GM19324 (cell line): Measurements from ENCODE around the gene CACNA1C.

Source experiments
- ATAC-seq: cut with Tn5 transposase; IDR thresholded peaks from one replicate; pipeline ENCODE4 v1.9.1; 2021; ENCODE audit warnings: mild to moderate bottlenecking, moderate library complexity; ENCODE audit not compliant: unreplicated experiment, low FRiP score

The CACNA1C gene

DNA sequence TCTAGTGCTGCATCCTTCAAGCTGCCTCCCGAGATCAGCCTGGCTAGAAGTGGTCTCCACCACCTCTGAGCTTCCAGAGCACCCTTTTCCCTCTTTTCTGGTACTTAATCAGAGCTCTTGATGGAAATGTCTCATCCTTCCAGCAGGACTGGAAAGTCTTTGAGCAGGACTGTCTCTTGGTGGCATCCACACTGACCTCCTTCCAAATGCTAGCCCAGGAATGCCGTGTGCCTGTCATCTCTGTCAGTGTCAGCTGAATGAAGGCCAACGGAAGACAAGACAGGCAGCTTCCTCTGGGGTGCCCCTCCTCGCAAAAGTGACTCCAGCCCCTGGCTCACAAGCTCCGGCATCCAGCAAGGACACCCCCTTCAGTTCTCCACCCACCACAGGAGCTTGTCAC lies 570.7 kb downstream of the CACNA1C start:
- ATAC-seq = no peak

DNA sequence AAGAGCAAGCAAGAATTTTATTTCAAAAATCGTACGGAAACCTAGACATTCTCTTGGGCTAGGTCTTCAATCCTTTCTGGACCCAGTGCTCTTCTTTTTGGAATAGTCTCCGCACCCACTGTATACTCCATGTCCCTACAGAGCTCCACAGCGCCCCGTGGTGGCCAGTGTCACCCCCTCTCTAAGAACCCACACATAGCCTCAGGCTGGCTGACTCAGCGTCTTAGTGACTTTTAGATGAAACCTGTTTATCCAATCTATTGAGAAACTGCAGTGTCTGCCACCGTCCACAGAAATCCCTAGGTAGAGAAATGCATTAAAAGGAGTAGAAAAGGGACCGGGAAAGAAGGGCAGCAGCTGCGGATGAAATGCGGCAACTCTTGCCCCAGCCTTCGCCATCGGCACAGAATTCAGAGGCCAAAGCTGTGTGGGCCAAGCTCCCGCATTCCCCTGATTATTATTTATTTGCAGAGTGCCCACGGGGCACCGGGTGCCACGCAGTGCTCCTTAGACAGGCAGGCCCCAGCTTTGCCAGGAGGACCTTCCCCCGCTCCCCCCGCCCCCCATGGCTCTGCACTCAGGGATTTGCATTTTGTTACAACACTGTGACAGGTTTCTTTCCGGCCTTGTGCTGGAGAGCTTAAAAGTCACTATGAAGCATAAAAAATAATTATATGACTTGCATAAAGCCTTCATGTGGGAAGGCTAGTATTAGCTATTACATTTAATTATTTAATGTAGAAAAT lies 571.9 kb downstream of the CACNA1C start:
- no peak for ATAC-seq

DNA sequence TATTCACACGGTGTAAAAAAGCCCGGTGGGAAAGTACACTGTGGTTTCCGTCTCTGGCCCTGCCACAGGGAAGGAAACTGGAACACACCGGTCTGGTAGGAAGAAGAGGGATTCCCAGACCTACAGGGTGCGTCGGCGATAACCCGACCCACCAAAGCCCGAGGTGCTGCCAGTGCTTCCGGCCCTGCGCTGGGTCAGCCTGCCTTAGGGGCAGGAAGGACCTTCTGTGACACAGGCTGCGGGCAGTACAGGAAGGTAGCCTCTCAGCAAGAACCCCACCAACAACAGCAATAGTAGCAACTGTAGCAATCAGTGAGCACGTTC lies 572.5 kb downstream of the CACNA1C start:
- ATAC-seq = no peak

DNA sequence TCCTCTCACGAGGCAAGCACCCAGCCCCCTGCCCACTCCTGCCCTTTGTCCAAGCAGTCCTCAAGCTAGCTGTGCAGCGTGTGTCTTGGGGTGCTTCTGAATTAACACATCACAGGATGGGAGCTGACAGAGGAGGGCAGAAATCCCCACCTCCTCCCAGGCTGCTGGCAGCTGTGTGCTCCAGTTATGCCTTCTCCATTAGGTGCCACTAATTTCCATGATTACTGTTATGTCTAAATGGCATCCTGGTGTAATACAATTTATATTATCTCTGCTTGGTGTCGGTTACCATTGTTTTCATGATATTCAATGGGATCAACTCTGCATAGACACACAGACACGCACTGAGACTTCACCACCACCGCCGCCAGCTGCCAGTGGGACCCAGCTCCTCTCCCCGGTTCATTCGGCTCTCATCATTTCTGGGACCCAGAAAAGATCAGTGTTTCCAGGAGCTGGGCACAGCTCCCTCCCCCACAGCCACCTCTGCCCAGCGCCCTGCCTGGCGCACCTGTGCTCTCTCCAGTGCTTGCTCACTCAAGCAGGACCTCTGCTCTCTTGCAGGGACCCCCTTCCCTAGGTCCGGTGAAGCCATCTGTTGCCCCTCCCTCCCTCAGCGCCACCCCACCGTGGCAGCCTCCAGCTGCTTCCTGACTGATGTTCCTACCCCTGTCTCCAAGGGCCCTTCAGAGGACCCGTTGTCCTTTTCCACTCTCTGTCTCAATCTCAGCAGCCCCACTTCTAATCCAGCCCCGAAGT lies 574.5 kb downstream of the CACNA1C start:
- no peak for ATAC-seq

DNA sequence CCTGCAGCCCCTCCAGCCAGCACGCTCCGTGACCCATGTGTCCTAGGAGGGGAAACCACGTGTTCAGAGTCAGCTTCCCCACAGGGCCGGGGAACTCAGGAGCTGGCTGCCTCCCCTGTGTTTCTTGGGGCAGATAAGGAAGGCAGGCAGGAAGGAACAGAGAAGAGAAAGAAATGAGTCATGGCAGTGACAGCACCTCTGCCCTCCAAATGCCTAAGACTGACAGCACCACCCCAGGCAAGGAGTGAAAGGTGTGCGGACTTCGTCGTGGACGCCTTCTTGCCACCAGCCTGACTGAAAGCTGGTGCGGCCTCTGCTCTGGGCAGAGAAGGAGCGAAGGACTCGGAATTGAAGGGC lies 575.0 kb downstream of the CACNA1C start:
- ATAC-seq = no peak

DNA sequence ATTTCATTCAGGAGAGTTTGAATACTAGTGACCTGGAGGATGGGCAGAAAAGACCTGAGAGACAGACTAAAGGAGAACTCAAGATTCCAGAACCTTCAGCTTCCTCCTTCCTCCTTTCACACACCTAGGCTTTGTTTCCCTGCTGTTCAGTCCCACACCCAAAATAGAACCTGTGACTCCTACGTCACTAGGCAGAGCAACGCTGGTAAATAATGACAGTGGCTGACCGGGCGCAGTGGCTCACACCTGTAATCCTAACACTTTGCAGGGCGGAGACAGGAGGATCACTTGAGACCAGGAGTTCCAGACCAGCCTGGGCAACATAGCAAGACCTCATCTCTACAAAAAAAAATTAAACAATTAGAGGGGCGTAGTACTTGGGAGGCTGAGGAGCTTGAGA lies 575.6 kb downstream of the CACNA1C start:
- no peak for ATAC-seq

DNA sequence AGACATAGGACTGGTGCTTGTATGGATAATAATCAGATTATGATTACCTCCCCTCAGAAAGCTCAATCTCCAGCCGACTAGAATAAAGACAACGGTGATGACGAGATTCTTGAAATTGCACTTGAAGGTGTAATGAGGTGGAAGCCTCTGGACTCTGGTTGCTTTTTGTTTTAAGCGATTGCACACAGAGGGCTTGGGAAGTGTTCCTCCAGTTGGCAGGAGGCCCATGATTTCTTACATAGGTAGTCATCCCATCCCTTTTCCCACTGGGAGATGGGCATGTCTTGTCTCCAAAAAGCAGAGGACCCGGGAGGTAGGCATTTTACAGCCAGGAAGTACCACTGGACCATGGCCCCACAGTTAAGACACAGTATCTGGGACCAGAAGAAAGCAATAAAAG lies 576.3 kb downstream of the CACNA1C start:
- no peak for ATAC-seq

DNA sequence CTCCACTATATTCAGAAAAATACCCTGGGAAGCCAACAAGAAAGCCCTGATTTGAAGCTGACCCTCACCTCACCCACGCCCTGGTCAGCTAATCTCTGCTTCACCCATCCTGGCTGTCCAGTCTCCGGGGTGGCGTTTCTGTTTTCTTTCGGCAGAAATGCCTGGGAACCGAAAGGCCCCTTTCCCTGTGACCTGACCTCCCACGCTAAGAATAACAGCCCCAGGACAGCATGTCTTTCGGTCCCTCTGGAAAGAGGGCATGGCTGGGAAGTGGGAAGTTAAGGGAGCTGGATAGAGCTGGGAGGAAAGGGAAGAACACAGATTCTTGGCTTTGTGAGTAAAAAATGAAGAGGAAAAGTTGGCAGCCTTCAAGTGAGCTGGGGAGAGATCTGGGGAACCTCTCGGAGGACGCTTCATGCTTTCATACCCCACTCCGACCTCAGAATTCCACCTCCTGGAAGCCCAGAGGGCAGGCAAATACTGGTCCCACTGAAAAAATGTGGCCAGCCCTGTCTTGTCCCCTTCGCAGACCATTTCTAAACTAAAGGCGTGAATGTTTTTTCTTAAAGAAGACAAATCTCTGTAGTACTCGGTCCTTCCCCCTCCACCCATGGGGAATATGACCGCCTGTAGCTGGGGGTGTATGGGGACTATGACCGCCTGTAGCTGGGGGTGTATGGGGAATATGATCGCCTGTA lies 579.0 kb downstream of the CACNA1C start:
- ATAC-seq = no peak

DNA sequence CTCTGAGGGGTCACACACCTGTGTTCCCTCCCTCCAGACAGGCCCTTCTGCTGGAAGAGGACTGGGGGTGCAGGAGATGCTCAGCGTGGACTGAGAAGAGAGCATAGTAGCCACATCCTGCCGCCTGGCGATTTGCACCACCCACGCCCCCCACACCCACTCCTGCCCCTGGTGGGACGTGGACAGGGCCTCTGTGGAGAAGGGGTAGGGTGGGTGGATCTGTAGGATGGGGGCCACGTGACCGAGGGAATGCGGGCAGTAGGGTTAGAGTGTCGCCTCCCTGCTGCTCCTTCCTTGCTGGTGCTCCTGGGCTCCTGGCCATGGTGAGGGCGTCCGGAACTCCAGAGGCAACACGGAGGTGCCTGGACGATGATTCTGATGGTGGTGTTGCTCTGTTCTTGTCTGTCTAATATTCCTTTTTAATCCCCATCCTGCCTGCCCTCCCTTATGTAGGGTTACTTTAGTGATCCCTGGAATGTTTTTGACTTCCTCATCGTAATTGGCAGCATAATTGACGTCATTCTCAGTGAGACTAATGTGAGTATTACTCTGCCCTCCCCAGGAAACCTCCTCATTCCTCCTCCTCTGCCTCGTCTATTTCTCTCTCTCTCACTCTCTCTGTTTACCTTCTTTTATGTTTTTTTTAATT lies 580.5 kb downstream of the CACNA1C start:
- no peak for ATAC-seq

DNA sequence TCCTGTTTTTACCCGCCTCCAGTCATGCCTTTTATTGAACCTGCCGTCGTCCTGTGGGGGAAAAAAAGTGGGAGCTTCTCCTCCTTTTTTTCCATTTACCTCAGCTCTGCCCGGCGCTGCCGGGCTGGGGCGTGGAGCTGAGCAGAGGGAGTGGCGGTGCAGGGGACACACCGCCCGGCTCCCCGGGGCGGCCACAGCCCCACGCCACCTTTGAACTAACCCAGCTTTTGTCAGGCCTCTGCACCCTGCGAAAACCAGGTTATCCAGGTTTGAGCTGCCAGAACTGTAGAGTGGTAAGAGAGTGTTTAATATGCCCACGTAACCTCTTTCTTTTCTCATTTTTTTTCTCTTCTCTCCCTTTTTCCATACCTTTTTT lies 581.0 kb downstream of the CACNA1C start:
- ATAC-seq = no peak

DNA sequence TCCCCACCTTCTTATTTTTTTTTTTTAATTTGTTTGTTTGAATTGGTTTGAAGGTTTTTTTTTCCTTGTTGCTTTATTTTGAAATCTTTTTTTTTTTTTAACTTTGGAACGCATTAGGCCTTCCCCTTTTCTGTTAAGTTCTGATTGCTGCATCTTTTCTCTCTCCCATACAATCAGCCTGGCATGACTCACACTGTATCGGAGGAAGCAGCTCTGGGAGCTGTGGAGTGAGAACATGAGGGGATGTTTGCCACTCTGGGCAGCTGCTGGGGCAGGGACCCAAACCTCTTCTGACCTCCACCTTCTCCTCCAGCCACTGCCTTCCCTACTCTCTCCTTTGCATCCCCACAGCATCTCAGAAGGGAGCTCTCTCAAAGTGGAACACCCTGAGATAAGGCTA lies 581.7 kb downstream of the CACNA1C start:
- ATAC-seq = no peak

DNA sequence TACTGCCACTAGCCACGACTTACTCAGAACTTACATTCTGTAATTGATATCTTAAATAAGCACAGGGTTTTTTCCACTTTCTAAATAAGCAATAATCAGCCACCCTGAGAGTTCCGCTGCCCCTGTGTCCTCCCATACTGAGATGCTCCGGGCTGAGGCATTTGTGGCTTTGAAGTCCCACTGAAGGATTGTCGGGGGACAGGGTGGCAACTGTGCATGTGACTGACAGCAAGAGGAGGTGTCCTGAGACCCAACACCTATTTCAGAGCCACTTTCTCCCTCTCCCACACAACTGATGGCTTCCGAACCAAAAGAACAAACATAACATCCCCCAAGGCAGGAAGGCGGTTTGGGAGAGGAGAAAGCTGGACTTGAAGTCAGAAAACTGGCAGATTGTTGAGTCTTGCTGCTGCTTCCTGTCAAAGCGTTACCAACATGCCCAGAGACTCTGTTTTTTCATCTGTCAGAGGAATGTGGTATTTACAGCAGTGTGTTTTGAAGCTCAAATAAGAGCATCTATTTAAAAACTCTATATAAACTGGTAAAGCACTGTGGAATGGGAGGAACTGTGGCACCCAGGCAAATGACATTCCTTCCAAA lies 584.1 kb downstream of the CACNA1C start:
- ATAC-seq = no peak

DNA sequence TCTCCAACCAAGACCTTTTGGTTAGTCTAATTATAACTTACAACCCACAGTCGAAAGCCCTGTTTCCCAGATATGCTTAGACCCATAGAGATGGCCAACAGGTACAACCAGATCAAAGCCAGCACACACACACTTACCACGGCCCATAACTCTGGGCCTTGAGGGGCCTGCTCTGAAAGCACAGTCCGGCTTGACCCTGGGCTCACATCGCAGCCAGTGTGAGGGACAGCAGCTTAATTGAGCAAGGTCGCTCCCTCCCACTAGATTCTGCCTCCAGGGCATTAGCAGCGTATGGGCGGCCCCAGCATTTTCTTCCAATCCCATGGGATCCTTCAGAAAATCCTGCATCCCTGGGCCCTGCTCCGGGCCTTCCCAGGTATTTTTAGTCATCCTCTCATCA lies 584.6 kb downstream of the CACNA1C start:
- ATAC-seq = no peak

DNA sequence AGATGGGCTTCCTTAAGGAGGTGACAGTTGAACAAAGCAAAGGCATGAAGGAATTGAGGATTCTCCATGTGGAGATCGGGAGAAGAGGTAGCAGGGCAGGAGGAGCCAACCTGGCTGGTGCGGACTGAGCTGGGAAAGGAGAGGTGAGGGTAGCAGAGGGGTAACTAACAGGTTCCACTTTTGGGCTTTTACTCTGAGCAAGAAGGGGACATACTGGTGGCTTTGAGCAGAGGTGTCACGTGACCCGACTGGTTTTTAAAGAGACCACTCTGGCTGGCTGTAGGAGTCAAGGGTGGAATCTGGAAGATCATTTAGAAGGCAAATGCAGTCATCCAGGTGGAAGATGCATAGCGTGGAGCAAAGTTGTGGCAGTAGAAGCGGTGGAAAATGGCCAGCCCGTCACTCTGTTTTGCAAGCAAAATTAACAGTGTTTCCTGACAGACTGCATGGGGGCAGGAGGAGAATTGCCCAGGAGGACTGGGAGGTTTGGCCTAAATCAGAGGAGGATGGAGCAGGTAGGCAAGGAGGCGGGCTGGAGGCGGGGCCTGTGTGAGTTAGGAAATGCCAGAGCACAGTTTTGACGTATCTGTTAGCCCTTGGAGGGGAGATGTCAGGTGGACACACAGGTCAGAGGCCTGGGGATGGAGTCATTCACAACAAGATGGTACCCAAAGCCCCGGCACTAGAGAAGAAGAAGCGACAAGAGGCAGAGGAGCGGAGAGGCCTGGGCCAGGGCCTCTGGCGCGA lies 585.7 kb downstream of the CACNA1C start:
- no peak for ATAC-seq

DNA sequence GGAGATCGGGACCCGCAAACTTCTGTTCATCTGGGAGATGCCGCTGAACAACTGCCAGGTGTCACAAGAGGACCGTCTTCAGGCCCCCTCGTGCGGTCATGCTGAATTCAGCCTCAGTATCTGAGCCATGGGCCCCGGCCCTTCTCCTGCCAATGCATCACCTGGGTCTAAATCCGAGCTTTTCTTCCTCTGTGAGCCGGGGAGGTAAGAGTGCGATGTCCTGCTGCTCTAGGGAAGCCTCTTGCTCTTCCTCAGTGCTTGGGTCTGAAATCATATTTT lies 586.2 kb downstream of the CACNA1C start:
- ATAC-seq = no peak

DNA sequence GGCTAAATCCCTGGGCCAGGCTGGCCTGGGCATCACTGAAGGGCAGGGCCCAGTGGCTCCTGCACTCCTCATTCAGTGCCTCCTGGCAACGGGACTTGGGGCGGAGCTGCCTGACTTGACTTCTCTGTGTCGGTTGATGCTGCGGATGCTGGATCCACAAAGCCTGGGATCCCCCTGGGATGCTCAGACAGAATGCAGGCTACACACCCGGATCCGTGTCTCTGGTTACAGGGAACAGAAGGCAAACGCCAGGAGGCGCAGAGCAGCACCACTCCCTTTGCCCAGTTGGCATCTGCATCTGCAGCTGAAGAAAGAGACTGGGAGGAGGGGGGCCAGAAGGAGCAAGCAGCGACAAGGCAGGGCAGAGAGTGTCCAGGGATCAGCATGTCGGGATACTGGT lies 587.5 kb downstream of the CACNA1C start:
- no peak for ATAC-seq

DNA sequence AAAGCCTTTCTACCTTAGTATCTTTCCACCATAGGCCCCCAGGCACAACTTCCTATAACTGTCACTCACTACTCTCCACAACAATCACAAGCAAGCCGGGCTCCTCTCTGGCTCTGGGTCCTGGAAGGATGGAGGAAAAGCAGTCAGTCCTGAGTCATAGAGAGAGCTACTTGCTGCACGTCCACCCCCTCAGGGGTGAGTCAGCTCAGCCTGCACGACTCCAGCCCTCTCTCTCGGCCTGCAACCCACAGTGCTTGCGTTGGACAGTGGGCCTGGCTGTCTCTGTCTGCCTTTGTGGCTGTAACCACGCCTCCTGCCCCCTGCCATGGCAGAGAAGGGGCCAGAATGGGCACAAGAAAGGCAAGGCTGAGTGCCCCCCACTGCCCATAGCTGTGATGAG lies 587.9 kb downstream of the CACNA1C start:
- no peak for ATAC-seq

DNA sequence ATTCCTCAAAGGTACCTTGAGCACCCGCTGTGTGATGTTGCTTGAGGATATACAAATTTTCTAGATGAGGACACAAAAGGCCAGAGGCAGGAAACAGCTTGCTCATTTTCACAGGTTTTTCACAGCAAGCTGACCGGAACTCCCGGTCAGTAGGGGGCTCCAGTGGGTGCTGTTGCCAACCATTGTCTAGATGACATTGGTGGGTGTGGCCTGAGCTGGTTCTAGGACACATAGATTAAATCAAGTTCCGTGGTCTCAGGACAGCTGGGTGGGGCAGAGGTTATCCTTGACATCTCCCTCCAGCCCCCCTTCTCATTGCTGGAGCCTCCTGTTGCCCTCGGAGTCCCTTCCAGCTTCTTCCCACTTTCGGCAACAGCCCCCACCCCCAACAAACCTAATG lies 588.4 kb downstream of the CACNA1C start:
- ATAC-seq = no peak

DNA sequence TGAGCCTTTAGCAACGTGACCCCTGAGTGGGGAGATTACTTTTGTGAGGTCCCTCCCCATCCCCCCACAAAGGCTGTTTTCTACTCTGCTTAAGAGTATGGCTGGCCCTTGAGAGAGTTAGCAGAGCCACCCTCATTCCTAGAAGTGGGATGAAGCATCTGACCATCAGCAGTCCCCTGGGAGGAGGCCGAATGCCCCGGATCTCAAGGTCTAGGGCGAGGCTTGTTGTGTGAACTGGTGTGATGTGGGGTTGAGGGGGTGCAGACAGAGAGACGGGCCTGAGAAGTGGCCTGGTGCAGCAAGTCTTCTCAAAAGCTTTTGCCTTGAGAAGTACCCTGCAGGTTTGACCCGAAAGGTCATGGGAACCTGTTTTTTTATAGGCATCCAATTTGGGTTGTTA lies 589.0 kb downstream of the CACNA1C start:
- no peak for ATAC-seq

DNA sequence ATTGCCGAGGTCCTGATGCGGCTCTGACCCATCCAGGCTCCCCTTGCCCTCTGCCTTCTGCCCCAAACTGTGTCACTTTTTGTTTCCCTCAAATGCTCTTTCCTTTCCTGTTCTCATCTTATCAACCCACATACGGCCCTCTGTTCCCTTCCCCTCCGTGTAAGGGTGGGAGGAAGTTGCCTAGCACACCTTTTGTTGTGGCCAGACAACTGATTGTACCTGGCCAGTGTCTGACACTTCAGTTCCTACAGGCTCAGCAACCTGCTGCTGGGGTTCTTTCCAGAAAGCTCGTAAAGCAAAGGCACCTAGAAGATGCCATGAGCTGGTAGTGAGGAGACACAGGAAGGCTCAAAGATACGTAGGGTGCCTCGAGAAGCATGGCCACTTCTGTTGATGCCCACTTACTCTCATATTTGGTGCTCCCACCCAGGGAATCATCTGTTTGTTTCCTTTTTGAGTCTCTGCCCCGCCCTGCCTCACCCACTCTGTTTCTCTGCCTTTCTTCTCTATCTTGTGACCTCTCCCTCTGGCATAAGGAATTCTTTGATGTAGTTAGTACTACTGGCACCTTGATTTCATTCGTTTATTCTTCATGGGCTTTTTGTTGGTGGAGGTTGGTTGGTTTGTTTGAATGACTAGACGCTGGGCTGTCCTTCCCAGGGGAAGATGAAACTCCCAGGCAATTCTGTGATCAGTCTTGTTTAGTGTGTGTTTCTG lies 589.5 kb downstream of the CACNA1C start:
- ATAC-seq = no peak
